K562 (cell line): ENCODE data around the gene ZNF354B. TPM values are rescaled to one million over a fixed set of nuclear protein-coding genes. Genes with fewer than 3 reads are reported as not detected.

Experiments
- ATAC-seq: fragments of 200-7000 bp; cut with Tn5 transposase; 3 replicates; pipeline ENCODE4 v1.9.1; 2020; ENCODE audit warnings: moderate library complexity
- BruUV-seq: library from RNA; stranded (reverse); fragments of 400-500 nt; replicated peaks from 2 replicates; lab custom pipeline; 2021; lab: Mats Ljungman, UMichigan
- CTCF ChIA-PET: fragments of 300-600 bp; formaldehyde crosslinking; extraction: SDS; loops from one replicate; lab custom pipeline; 2021; ENCODE audit warnings: low intra/inter-chr PET ratio; lab: Yijun Ruan, JAX
- POLR2A ChIA-PET: fragments of 300-600, 350-650 bp; sonication (Branson Sonifier 250); formaldehyde crosslinking; extraction: SDS; loops from one replicate; lab custom pipeline; 2021; ENCODE audit warnings: antibody characterized with exemption, inconsistent platforms; lab: Yijun Ruan, JAX
- DNase-seq, 4 experiments: peaks; one replicate each; pipeline versions ENCODE4 v3.0.0 to v3.0.0-alpha.2; 2011 to 2018; ENCODE audit warnings: low spot score in 3 of 4, mixed read lengths in 3 of 4; ENCODE audit errors: extremely low read depth in 1 of 4
- FAIRE-seq: peaks from 2 replicates; lab custom pipeline; 2011; peaks lifted over from hg19 to GRCh38; lab: Jason Lieb, UNC
- H2AFZ ChIP-seq: 2 replicates; pipeline ENCODE4 v1.6.0; 2011; ENCODE audit warnings: low read depth, low read length, control low read depth, inconsistent platforms
- H3K27ac ChIP-seq: fragments of 200-600 bp; 3 replicates; pipeline ENCODE4 v1.8.0; 2011; ENCODE audit warnings: low read depth, mild to moderate bottlenecking, control low read depth, inconsistent platforms, low read length, moderate library complexity, mixed read lengths; ENCODE audit errors: extremely low read depth
- H3K27me3 ChIP-seq, 2 experiments: fragments of 300-600 bp in 1 of 2; 2 replicates in 1 of 2; 3 replicates in 1 of 2; pipeline versions ENCODE4 v1.6.0 to v1.8.0; 2011; ENCODE audit warnings: inconsistent platforms in 2 of 2, low read length in 2 of 2, mild to moderate bottlenecking in 1 of 2, mixed read lengths in 1 of 2, moderate library complexity in 1 of 2; ENCODE audit not compliant: control insufficient read depth in 2 of 2, insufficient read depth in 2 of 2
- H3K36me3 ChIP-seq: fragments of 300-600 bp; 3 replicates; pipeline ENCODE4 v1.8.0; 2011; ENCODE audit warnings: mild to moderate bottlenecking, low read length, inconsistent platforms; ENCODE audit not compliant: control insufficient read depth, insufficient read depth
- H3K4me1 ChIP-seq, 2 experiments: fragments of 200-600 bp in 1 of 2; replicated peaks in 1 of 2; 2 replicates in 1 of 2; 3 replicates in 1 of 2; pipeline versions ENCODE4 v1.5.1 to v1.8.0; 2011; ENCODE audit warnings: inconsistent platforms in 2 of 2, low read length in 2 of 2, mild to moderate bottlenecking in 1 of 2, mixed read lengths in 1 of 2, moderate library complexity in 1 of 2; ENCODE audit not compliant: control insufficient read depth in 2 of 2, insufficient read depth in 2 of 2
- H3K4me2 ChIP-seq: 2 replicates; pipeline ENCODE4 v1.6.1; 2011; ENCODE audit warnings: low read length, control low read depth, inconsistent platforms, mixed read lengths; ENCODE audit not compliant: insufficient read depth
- H3K4me3 ChIP-seq: fragments of 200-600 bp; sonication (generic), shearing (Covaris generic); 2 replicates; pipeline ENCODE4 v1.5.1; 2016; ENCODE audit warnings: control low read depth, inconsistent platforms
- H3K79me2 ChIP-seq: fragments of 200-600 bp; 3 replicates; pipeline ENCODE4 v1.8.0; 2011; ENCODE audit warnings: low read length, inconsistent platforms; ENCODE audit not compliant: control insufficient read depth, insufficient read depth
- H3K9ac ChIP-seq, 2 experiments: 2 replicates each; pipeline versions ENCODE4 v1.6.0 to v1.6.1; 2011; ENCODE audit warnings: low read depth in 2 of 2, low read length in 2 of 2, control low read depth in 1 of 2, inconsistent platforms in 1 of 2, mild to moderate bottlenecking in 1 of 2, mixed read lengths in 1 of 2; ENCODE audit not compliant: insufficient read depth in 1 of 2
- H3K9me1 ChIP-seq: one replicate; pipeline ENCODE4 v1.6.0; 2011; ENCODE audit warnings: inconsistent platforms, mild to moderate bottlenecking, low read length, moderate library complexity; ENCODE audit not compliant: control insufficient read depth, insufficient read depth
- H3K9me3 ChIP-seq: replicated peaks from 2 replicates; pipeline ENCODE4 v1.5.1; 2011; ENCODE audit warnings: low read depth, low read length, inconsistent platforms; ENCODE audit not compliant: control insufficient read depth, insufficient read depth
- H4K20me1 ChIP-seq: replicated peaks from 2 replicates; pipeline ENCODE4 v1.6.1; 2011; ENCODE audit warnings: low read length, inconsistent platforms, mixed read lengths; ENCODE audit not compliant: control insufficient read depth, insufficient read depth
- ARID2 ChIP-seq: fragments of 450-650 bp; IDR thresholded peaks from 2 replicates; pipeline ENCODE4 v1.6.1; 2017; ENCODE audit warnings: antibody characterized with exemption, mild to moderate bottlenecking
- ELK1 ChIP-seq: sonication (generic); formaldehyde crosslinking; IDR thresholded peaks from 2 replicates; pipeline ENCODE4 v1.8.1; 2022; ENCODE audit warnings: missing genetic modification reagents
- ERF ChIP-seq: fragments of 450-650 bp; formaldehyde crosslinking; IDR thresholded peaks from 2 replicates; pipeline ENCODE4 v1.4.0; 2020; ENCODE audit warnings: mild to moderate bottlenecking, mixed read lengths
- HNRNPLL ChIP-seq: fragments of 200-400 bp; formaldehyde crosslinking; IDR thresholded peaks from 2 replicates; pipeline ENCODE4 v1.6.1; 2017; ENCODE audit warnings: low read length, low read depth, mild to moderate bottlenecking; ENCODE audit not compliant: poor library complexity, severe bottlenecking
- MAFG ChIP-seq: fragments of 450-650 bp; conservative IDR thresholded peaks from 2 replicates; pipeline ENCODE4 v1.6.1; 2016; ENCODE audit warnings: missing genetic modification characterization, missing compliant biosample characterization
- MNT ChIP-seq, 2 experiments: fragments of 450-650 bp; conservative IDR thresholded peaks; 2 replicates each; pipeline ENCODE4 v1.6.1; 2017; ENCODE audit warnings: mild to moderate bottlenecking in 2 of 2, moderate library complexity in 2 of 2
- MYC ChIP-seq, 2 experiments: fragments of 250-450 bp in 1 of 2; sonication (Bioruptor Pico) in 1 of 2; IDR thresholded peaks; 2 replicates each; pipeline versions ENCODE4 v1.5.1 to v1.6.1; 2012 to 2021; ENCODE audit warnings: low read depth in 2 of 2, borderline replicate concordance in 1 of 2, improper control_type of control experiment in 1 of 2, low read length in 1 of 2, mild to moderate bottlenecking in 1 of 2, moderate library complexity in 1 of 2
- NFRKB ChIP-seq: fragments of 450-650 bp; IDR thresholded peaks from 2 replicates; pipeline ENCODE4 v1.6.1; 2016; ENCODE audit warnings: low read depth
- NR2C2 ChIP-seq, 2 experiments: fragments of 200-800 bp in 1 of 2; sonication (Bioruptor generic) in 1 of 2; sonication (generic) in 1 of 2; formaldehyde crosslinking in 1 of 2; IDR thresholded peaks; 2 replicates each; pipeline versions ENCODE4 v1.6.1 to v1.8.0; 2016 to 2022; ENCODE audit warnings: mild to moderate bottlenecking in 1 of 2, missing compliant biosample characterization in 1 of 2, missing genetic modification characterization in 1 of 2, missing genetic modification reagents in 1 of 2
- SLC30A9 ChIP-seq: fragments of 250-450 bp; sonication (Bioruptor Pico); IDR thresholded peaks from 2 replicates; pipeline ENCODE4 v1.8.0; 2022; ENCODE audit warnings: mild to moderate bottlenecking, moderate library complexity
- SRSF9 ChIP-seq: fragments of 200-400 bp; formaldehyde crosslinking; IDR thresholded peaks from 2 replicates; pipeline ENCODE4 v1.6.1; 2017; ENCODE audit warnings: low read depth, low read length, borderline replicate concordance
- TBL1XR1 ChIP-seq, 2 experiments: IDR thresholded peaks; 2 replicates each; pipeline ENCODE4 v1.6.1; 2012; ENCODE audit warnings: improper control_type of control experiment in 2 of 2, low read length in 2 of 2, mild to moderate bottlenecking in 1 of 2
- TEAD4 ChIP-seq, 2 experiments: sonication (generic) in 1 of 2; formaldehyde crosslinking in 1 of 2; IDR thresholded peaks; 2 replicates each; pipeline versions ENCODE4 v1.6.1 to v1.8.0; 2012 to 2022; ENCODE audit warnings: borderline replicate concordance in 1 of 2, inconsistent platforms in 1 of 2, low read length in 1 of 2, mild to moderate bottlenecking in 1 of 2, missing genetic modification reagents in 1 of 2
- THRAP3 ChIP-seq: fragments of 450-650 bp; IDR thresholded peaks from 2 replicates; pipeline ENCODE4 v1.6.1; 2016; ENCODE audit warnings: mild to moderate bottlenecking, inconsistent platforms, borderline replicate concordance
- TRIM24 ChIP-seq, 2 experiments: fragments of 450-650 bp; IDR thresholded peaks; 2 replicates each; pipeline ENCODE4 v1.6.1; 2016
- ZKSCAN8 ChIP-seq: fragments of 200-800 bp; sonication (Bioruptor generic); IDR thresholded peaks from 2 replicates; pipeline ENCODE4 v1.6.1; 2016; ENCODE audit warnings: missing genetic modification characterization, missing compliant biosample characterization
- ZNF143 ChIP-seq: sonication (generic); formaldehyde crosslinking; IDR thresholded peaks from 2 replicates; pipeline ENCODE4 v1.9.0; 2022; ENCODE audit warnings: mild to moderate bottlenecking, missing genetic modification reagents
- ZNF431 ChIP-seq: sonication (generic); formaldehyde crosslinking; IDR thresholded peaks from 2 replicates; pipeline ENCODE4 v1.8.0; 2022; ENCODE audit warnings: mild to moderate bottlenecking, missing genetic modification reagents
- WGBS: fragments of 100-300 bp; shearing (Covaris generic); methylation state at CpG from one replicate; pipeline ENCODE4 v1.1.6; 2016; ENCODE audit warnings: low coverage, mixed read lengths; ENCODE audit not compliant: insufficient coverage; ENCODE audit errors: missing lambda C conversion rate; 5-methylcytosine and 5-hydroxymethylcytosine counted together
- in situ Hi-C: fragments of 300-500 bp; cut with MboI; formaldehyde crosslinking; loops from 4 replicates; pipeline ENCODE4 v1.15.0; 2018; ENCODE audit warnings: inconsistent platforms, mixed read lengths
- intact Hi-C: fragments of 100-400 bp; cut with micrococcal nuclease; formaldehyde crosslinking; loops from 2 replicates; pipeline ENCODE4 v1.14.2; 2022
- polyA plus RNA-seq, 8 experiments: library from polyadenylated mRNA; depleted of rRNA in 4 of 8; stranded (reverse) in 5 of 8; unstranded in 3 of 8; fragments of >200 nt; fragmentation: Nextera tagmentation in 2 of 8; fragmentation: Illumina TruSeq in 1 of 8; extraction: Ambion mirVana in 2 of 8; extraction: Trizol in 1 of 8; gene quantifications; 2 replicates each; pipeline versions ENCODE4 v1.2.1 to v1.2.3, GENCODE V29; 2011 to 2014; ENCODE audit warnings: inconsistent platforms in 1 of 8, missing spikeins in 1 of 8
- total RNA-seq, 7 experiments: library from RNA; depleted of rRNA in 6 of 7; stranded (reverse); fragments of >200 nt in 6 of 7; fragmentation: Illumina TruSeq in 2 of 7; extraction: Trizol in 2 of 7; gene quantifications; 2 replicates each; pipeline versions ENCODE4 v1.2.1 to v1.2.3, GENCODE V29; 2011 to 2021; ENCODE audit warnings: low replicate concordance in 1 of 7

The ZNF354B gene
- total and polyA plus RNA-seq, 9 of the 15 experiments (the other 6 are each of a cell fraction or from before 2014, with no cell fraction given): 1.8 to 18.3 (median 11.2) TPM

GRCh38 chr5:178854284-178854683, 5.5 kb upstream of the ZNF354B start:
- no peak overlapping the region for H3K9ac ChIP-seq
- 0% methylated on average over 5 of the region's 5 CpGs for WGBS
- peak overlapping the region; percentile 57 for H3K4me2 ChIP-seq
- BruUV-seq: no TSS peak
- H3K9me1 ChIP-seq: no peaks in the 10 kb centered on the region
- ChIA-PET CTCF (no interaction called here), POLR2A (no interaction called here)
- peaks cover 4 to 6% of the 10 kb centered on the region in 2 experiments; a peak in 3 of 5 replicates for H3K4me1 ChIP-seq
- H3K9me3 ChIP-seq: no peaks in the 10 kb centered on the region
- H2AFZ ChIP-seq: no peak overlapping the region
- H3K79me2 ChIP-seq: no peaks in the 10 kb centered on the region
- no peak overlapping the region for H3K27ac ChIP-seq
- H3K4me3 ChIP-seq: no peak overlapping the region
- no peak for FAIRE-seq
- intact Hi-C loops: no loop called here
- H3K27me3 ChIP-seq: peaks cover 3 to 27% of the 10 kb centered on the region in 2 experiments; a peak in 4 of 5 replicates
- ATAC-seq: peak; percentile 90
- in situ Hi-C loops: no loop called here
- H4K20me1 ChIP-seq: no peaks in the 10 kb centered on the region
- DNase-seq: peak in 1 of 4 experiments; percentile 48
- H3K36me3 ChIP-seq: no peaks in the 10 kb centered on the region
- TF ChIP-seq MYC (IDR thresholded peaks at IDR 0.05; ENCODE audit: low read depth, low read length) (peak; percentile 73), MYC (CRISPR knock-in tag; IDR thresholded peaks at IDR 0.05; ENCODE audit: borderline replicate concordance, low read depth) (no peak), TBL1XR1 (IDR thresholded peaks at IDR 0.05; ENCODE audit: low read length in 2 of 2) (no peak), HNRNPLL (no peak), ZNF431 (CRISPR knock-in tag) (no peak), SLC30A9 (CRISPR knock-in tag) (no peak), SRSF9 (no peak), ARID2 (no peak), ZNF143 (CRISPR knock-in tag) (no peak), ERF (CRISPR knock-in tag) (no peak), NR2C2 (CRISPR knock-in tag; IDR thresholded peaks at IDR 0.05) (no peak), NR2C2 (tag; IDR thresholded peaks at IDR 0.05) (no peak), MNT (conservative IDR thresholded peaks at IDR 0.05) (0 out of 4 replicates have a peak, but pooled peaks of 1 of the 2 experiments have one; percentile 26), ZKSCAN8 (no peak), MAFG (tag) (no peak), TRIM24 (IDR thresholded peaks at IDR 0.05) (peak; percentile 43 to 75; a peak in 2 of 4 replicates), NFRKB (no peak), TEAD4 (IDR thresholded peaks at IDR 0.05; ENCODE audit: low read length) (no peak; the same call in 1 of the 2 replicates), TEAD4 (CRISPR knock-in tag; IDR thresholded peaks at IDR 0.05; ENCODE audit: borderline replicate concordance) (no peak), THRAP3 (no peak), ELK1 (no peak)
